A549 (cell line): Measurements from ENCODE around the gene NPC1L1. TPM values are rescaled to one million over a fixed set of nuclear protein-coding genes. Genes with fewer than 3 reads are reported as not detected.

Experiments
- ATAC-seq, 2 experiments: fragments of 200-7000 bp in 1 of 2; fragments of >200 bp in 1 of 2; cut with Nextera tagmentation in 1 of 2; cut with Tn5 transposase in 1 of 2; 3 replicates each; pipeline versions ENCODE4 v1.8.0 to v1.9.1; 2018 to 2020; ENCODE audit warnings: mild to moderate bottlenecking in 1 of 2, moderate library complexity in 1 of 2
- CTCF ChIA-PET: fragments of 300-600 bp; sonication (Branson Sonifier 250); formaldehyde crosslinking; extraction: SDS; loops from one replicate; lab custom pipeline; 2021; ENCODE audit warnings: antibody characterized with exemption, inconsistent platforms; lab: Yijun Ruan, JAX
- POLR2A ChIA-PET: fragments of 350-600 bp; formaldehyde crosslinking; extraction: SDS; loops from one replicate; lab custom pipeline; 2021; ENCODE audit warnings: antibody characterized with exemption, inconsistent platforms; lab: Yijun Ruan, JAX
- DNase-seq, 2 experiments: peaks; one replicate each; pipeline versions ENCODE4 v3.0.0 to v3.0.0-alpha.2; 2011 to 2016; ENCODE audit warnings: low read depth in 1 of 2, low spot score in 1 of 2
- FAIRE-seq: peaks from 2 replicates; lab custom pipeline; 2011; peaks lifted over from hg19 to GRCh38; lab: Jason Lieb, UNC
- H3K27ac ChIP-seq, 2 experiments: fragments of >200 bp; sonication (Bioruptor Twin); formaldehyde crosslinking; 3 replicates each; pipeline ENCODE4 v1.5.1; 2016 to 2017
- H3K4me1 ChIP-seq: fragments of >200 bp; sonication (Bioruptor Twin); formaldehyde crosslinking; 3 replicates; pipeline ENCODE4 v1.6.1; 2016
- H3K4me2 ChIP-seq: fragments of >200 bp; sonication (Bioruptor Twin); formaldehyde crosslinking; 3 replicates; pipeline ENCODE4 v1.6.1; 2016
- H3K4me3 ChIP-seq: fragments of >200 bp; sonication (Bioruptor Twin); formaldehyde crosslinking; 3 replicates; pipeline ENCODE4 v1.5.1; 2016
- H3K9me3 ChIP-seq: fragments of >200 bp; sonication (Bioruptor Twin); formaldehyde crosslinking; 3 replicates; pipeline ENCODE4 v1.6.1; 2016
- CTCF ChIP-seq: fragments of >200 bp; sonication (Bioruptor Twin); formaldehyde crosslinking; IDR thresholded peaks from 3 replicates; pipeline ENCODE4 v1.5.1; 2016
- EHF ChIP-seq: fragments of 250-450 bp; sonication (Bioruptor Pico); IDR thresholded peaks from 2 replicates; pipeline ENCODE4 v1.5.0; 2020; ENCODE audit warnings: mild to moderate bottlenecking
- FOXS1 ChIP-seq: fragments of 250-450 bp; sonication (Bioruptor Pico); IDR thresholded peaks from 2 replicates; pipeline ENCODE4 v1.5.0; 2020; ENCODE audit warnings: mild to moderate bottlenecking, moderate library complexity
- JUNB ChIP-seq: fragments of >200 bp; sonication (Bioruptor Twin); formaldehyde crosslinking; IDR thresholded peaks from 2 replicates; pipeline ENCODE4 v1.6.1; 2016
- MAFK ChIP-seq: fragments of 450-650 bp; IDR thresholded peaks from 2 replicates; pipeline ENCODE4 v1.6.1; 2014; ENCODE audit not compliant: partially characterized antibody
- MAX ChIP-seq: IDR thresholded peaks from 2 replicates; pipeline ENCODE4 v1.6.1; 2012
- NPAS2 ChIP-seq: fragments of 250-450 bp; sonication (Bioruptor Pico); IDR thresholded peaks from 2 replicates; pipeline ENCODE4 v1.8.0; 2022; ENCODE audit warnings: mild to moderate bottlenecking, moderate library complexity, borderline replicate concordance
- NR3C1 ChIP-seq: fragments of >200 bp; sonication (Bioruptor Twin); formaldehyde crosslinking; IDR thresholded peaks from 3 replicates; pipeline ENCODE4 v1.6.1; 2017
- RAD21 ChIP-seq, 2 experiments: fragments of >200 bp in 1 of 2; sonication (Bioruptor Twin) in 1 of 2; formaldehyde crosslinking in 1 of 2; IDR thresholded peaks in 1 of 2; conservative IDR thresholded peaks in 1 of 2; 2 replicates in 1 of 2; 3 replicates in 1 of 2; pipeline ENCODE4 v1.6.1; 2012 to 2018; ENCODE audit warnings: inconsistent platforms in 1 of 2
- RARB ChIP-seq: fragments of 250-450 bp; sonication (Bioruptor Pico); IDR thresholded peaks from 2 replicates; pipeline ENCODE4 v1.8.0; 2021; ENCODE audit warnings: mild to moderate bottlenecking, moderate library complexity
- SMC3 ChIP-seq: fragments of >200 bp; sonication (Bioruptor Twin); formaldehyde crosslinking; IDR thresholded peaks from 3 replicates; pipeline ENCODE4 v1.6.1; 2018; ENCODE audit warnings: inconsistent platforms
- SREBF2 ChIP-seq: fragments of 450-650 bp; IDR thresholded peaks from 2 replicates; pipeline ENCODE4 v1.6.1; 2014; ENCODE audit warnings: mild to moderate bottlenecking, moderate library complexity
- ZFP36 ChIP-seq: fragments of 450-650 bp; IDR thresholded peaks from 2 replicates; pipeline ENCODE4 v1.6.1; 2014; ENCODE audit warnings: borderline replicate concordance; ENCODE audit not compliant: partially characterized antibody
- ZSCAN20 ChIP-seq: fragments of 250-450 bp; sonication (Bioruptor Pico); IDR thresholded peaks from 2 replicates; pipeline ENCODE4 v1.8.0; 2022; ENCODE audit warnings: mild to moderate bottlenecking, moderate library complexity
- WGBS: methylation state at CpG from one replicate; pipeline ENCODE4 v1.1.6; 2017; ENCODE audit errors: missing lambda C conversion rate; 5-methylcytosine and 5-hydroxymethylcytosine counted together
- polyA plus RNA-seq, 4 experiments: library from polyadenylated mRNA; depleted of rRNA in 3 of 4; stranded (reverse); fragments of >200 nt; fragmentation: RNase III in 1 of 4; extraction: RNeasy Plus Mini Kit Qiagen cat#74134 plus additional on column Dnase treatment in 1 of 4; gene quantifications; 2 replicates in 3 of 4; 3 replicates in 1 of 4; pipeline ENCODE4 v1.2.3, GENCODE V29; 2011 to 2017
- TF ChIP-seq, protein P1 (sequence below): fragments of 250-450 bp; sonication (Bioruptor Pico); IDR thresholded peaks from 2 replicates; pipeline ENCODE4 v1.5.0; 2020; ENCODE audit warnings: low read depth, mild to moderate bottlenecking, moderate library complexity
- TF ChIP-seq, protein P2 (sequence below): IDR thresholded peaks from 2 replicates; pipeline ENCODE4 v1.6.1; 2012; ENCODE audit warnings: low read depth, borderline replicate concordance

Gene NPC1L1
- polyA plus RNA-seq, 2 of the 4 experiments (the other 2 are of a cell fraction) = 0.04 to 0.06 TPM

DNA sequence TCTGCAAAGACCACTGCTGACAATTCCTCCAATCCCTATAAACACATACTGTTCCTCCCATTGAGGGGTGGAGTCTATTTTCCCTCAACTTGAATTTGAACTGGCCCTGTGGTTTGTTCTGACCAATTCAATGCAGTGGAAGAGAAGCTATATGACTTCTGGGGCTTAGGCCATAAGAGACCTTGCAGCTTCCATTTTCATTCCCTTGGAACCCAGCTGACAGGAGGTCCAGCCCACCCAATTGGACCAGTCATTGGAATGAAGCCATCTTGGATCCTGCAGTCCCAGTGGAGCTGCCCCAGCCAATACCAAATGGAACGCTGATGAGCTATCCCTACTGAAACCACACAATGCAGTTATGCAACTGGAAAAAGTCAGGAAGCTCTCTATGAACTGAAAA lies 49.8 kb upstream of the NPC1L1 start:
- no peak for DNase-seq
- no peak for ATAC-seq
- CTCF ChIA-PET = interaction anchor here (0.6 to 3.3 kb wide), 11 partner anchors 9 to 545 kb away, joined by 3 to 11 read pairs (median 3); partner anchors contain the start of genes H2AZ2 and TMED4
- no peak for FAIRE-seq
- H3K4me1 ChIP-seq = no peaks in the 10 kb centered on the region
- no peak overlapping the region for H3K4me2 ChIP-seq
- TF ChIP-seq RARB (CRISPR knock-in tag) (no peak), ZSCAN20 (CRISPR knock-in tag) (no peak)
- TF ChIP-seq, all 56 proteins: peak for 0
- H3K4me3 ChIP-seq = no peak overlapping the region
- POLR2A ChIA-PET = interaction anchor here (0.8 to 1.0 kb wide), 2 partner anchors 16 to 257 kb away, joined by 3 to 9 read pairs; partner anchors contain the start of genes H2AZ2 and OGDH
- whole genome bisulfite sequencing = 77% methylated on average over 1 of the region's 1 CpG
- no peaks in the 10 kb centered on the region for H3K9me3 ChIP-seq
- no peak overlapping the region for H3K27ac ChIP-seq

- Histone ChIP-seq H3K4me1 (0 out of 3 replicates have a peak, but pooled peaks cover 1% of the 10 kb centered on the region), H3K4me2 (0 out of 3 replicates have a peak overlapping the region, but pooled peaks have one; percentile 3), H3K27ac (peak overlapping the region in 1 of 2 experiments; percentile 50; a peak in 1 of 6 replicates), H3K9me3 (no peaks in the 10 kb centered on the region), H3K4me3 (no peak overlapping the region)
- TF ChIP-seq, protein P1, sequence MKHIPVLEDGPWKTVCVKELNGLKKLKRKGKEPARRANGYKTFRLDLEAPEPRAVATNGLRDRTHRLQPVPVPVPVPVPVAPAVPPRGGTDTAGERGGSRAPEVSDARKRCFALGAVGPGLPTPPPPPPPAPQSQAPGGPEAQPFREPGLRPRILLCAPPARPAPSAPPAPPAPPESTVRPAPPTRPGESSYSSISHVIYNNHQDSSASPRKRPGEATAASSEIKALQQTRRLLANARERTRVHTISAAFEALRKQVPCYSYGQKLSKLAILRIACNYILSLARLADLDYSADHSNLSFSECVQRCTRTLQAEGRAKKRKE (CRISPR knock-in tag) = no peak
- TF ChIP-seq NPAS2 (CRISPR knock-in tag) (no peak), FOXS1 (no peak), SMC3 (peak; percentile 81), MAFK (no peak), NR3C1 (no peak), CTCF (peak; percentile 90), MAX (no peak), RAD21 (conservative IDR thresholded peaks at IDR 0.05 in 1 of 2, IDR thresholded peaks at IDR 0.05 in 1 of 2) (peak; percentile 92 to 94), ZFP36 (no peak), EHF (no peak), SREBF2 (no peak), JUNB (no peak)
- TF ChIP-seq, protein P2, sequence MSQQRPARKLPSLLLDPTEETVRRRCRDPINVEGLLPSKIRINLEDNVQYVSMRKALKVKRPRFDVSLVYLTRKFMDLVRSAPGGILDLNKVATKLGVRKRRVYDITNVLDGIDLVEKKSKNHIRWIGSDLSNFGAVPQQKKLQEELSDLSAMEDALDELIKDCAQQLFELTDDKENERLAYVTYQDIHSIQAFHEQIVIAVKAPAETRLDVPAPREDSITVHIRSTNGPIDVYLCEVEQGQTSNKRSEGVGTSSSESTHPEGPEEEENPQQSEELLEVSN = no peak
- DNase-seq (peak in 1 of 2 experiments; percentile 61), FAIRE-seq (peak; percentile 65), ATAC-seq (peak; percentile 84 to 85)
- POLR2A ChIA-PET = interaction anchor here (0.6 to 1.3 kb wide), 2 partner anchors 160 to 260 kb away, joined by 7 to 11 read pairs; partner anchors contain the start of gene H2AZ2
- CTCF ChIA-PET = interaction anchor here (0.5 to 3.6 kb wide), 33 partner anchors 9 to 1767 kb away, joined by 3 to 29 read pairs (median 4); partner anchors contain the start of genes H2AZ2 and OGDH
- 12% methylated on average over 6 of the region's 6 CpGs for WGBS
Measured at GRCh38 chr7:44587843-44588711, 46.9 kb upstream of the NPC1L1 start.
